Body of pancreas (tissue), 4 donors: ENCODE data around the gene ACSF3. TPM values are rescaled to one million over a fixed set of nuclear protein-coding genes. Genes with fewer than 3 reads are reported as not detected.

Experiments used
- ATAC-seq: fragments of 150-250 bp; one replicate; pipeline ENCODE4 v1.9.1; 2016
- DNase-seq, 4 donors: peaks; one replicate each; pipeline ENCODE4 v3.0.0-alpha.2; 2019
- H3K27ac ChIP-seq, 4 donors: fragments of 200-600 bp; sonication (generic); 1 replicate in 3 of 4; 2 replicates in 1 of 4; pipeline versions ENCODE4 v1.5.1 to v1.6.1; 2016 to 2019; ENCODE audit warnings: mild to moderate bottlenecking in 1 of 4, mixed read lengths in 1 of 4, moderate library complexity in 1 of 4
- H3K27me3 ChIP-seq, 2 donors: fragments of 200-600 bp; sonication (generic); one replicate each; pipeline ENCODE4 v1.6.0; 2016; ENCODE audit warnings: mild to moderate bottlenecking in 1 of 2
- H3K36me3 ChIP-seq, 2 donors: fragments of 200-600 bp; sonication (generic); replicated peaks in 1 of 2; 2 replicates each; pipeline ENCODE4 v1.5.1; 2016; ENCODE audit warnings: low read depth in 2 of 2; ENCODE audit not compliant: insufficient read depth in 1 of 2
- H3K4me1 ChIP-seq: fragments of 200-600 bp; sonication (generic); one replicate; pipeline ENCODE4 v1.6.0; 2016
- H3K4me3 ChIP-seq, 2 donors: fragments of 200-600 bp; sonication (generic); 1 replicate in 1 of 2; 2 replicates in 1 of 2; pipeline ENCODE4 v1.5.1; 2016 to 2019
- H3K9me3 ChIP-seq, 3 donors: fragments of 200-600 bp; sonication (generic); 1 replicate in 2 of 3; 2 replicates in 1 of 3; pipeline ENCODE4 v1.5.1; 2016
- POLR2A ChIP-seq, 3 donors: fragments of 450-650 bp; IDR thresholded peaks; one replicate each; pipeline ENCODE4 v1.6.1; 2016; ENCODE audit warnings: antibody characterized with exemption in 3 of 3, mild to moderate bottlenecking in 2 of 3
- WGBS, 2 donors: methylation state at CpG; one replicate each; pipeline ENCODE4 v1.1.5; 2017; 5-methylcytosine and 5-hydroxymethylcytosine counted together
- intact Hi-C: fragments of 100-400 bp; cut with DNase I; formaldehyde crosslinking; loops from one replicate; pipeline ENCODE4 v1.15.1; 2023
- total RNA-seq, 2 donors: library from RNA; depleted of rRNA; stranded (reverse); fragments of >200 nt; gene quantifications; one replicate each; pipeline ENCODE4 v1.1.0, GENCODE V29; 2016
- TF ChIP-seq, protein P1 (sequence below), 7 experiments: fragments of 450-650 bp in 4 of 7; fragments of 200-600 bp in 3 of 7; sonication (generic) in 3 of 7; IDR thresholded peaks; one replicate each; pipeline ENCODE4 v1.5.1; 2016 to 2019; ENCODE audit warnings: antibody characterized with exemption in 7 of 7

The ACSF3 gene
- total RNA-seq, 2 donors from 2014 or later = 22.1 to 48.8 TPM

DNA sequence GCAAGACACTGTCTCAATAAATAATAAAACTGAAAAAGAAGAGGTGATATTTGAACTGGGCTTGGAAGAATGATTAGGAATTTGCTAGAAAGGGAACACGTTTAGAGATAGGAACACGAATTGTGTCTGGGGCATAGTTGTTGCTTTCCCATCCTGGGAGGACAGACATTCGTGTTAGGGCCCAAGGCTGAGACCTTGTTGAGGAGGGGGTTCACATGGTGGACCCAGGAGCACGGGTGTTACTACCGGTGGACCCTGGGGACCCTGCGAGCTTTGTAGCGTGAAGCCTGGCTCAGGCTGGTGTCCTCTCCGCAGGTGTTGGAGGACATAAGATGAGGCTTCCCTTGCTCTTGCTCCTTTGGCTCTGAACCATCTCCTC lies 1.2 kb downstream of the ACSF3 start:
- H3K4me1 ChIP-seq = peaks cover 50% of the 10 kb centered on the region
- intact Hi-C loops = no loop called here
- TF ChIP-seq, protein P1, sequence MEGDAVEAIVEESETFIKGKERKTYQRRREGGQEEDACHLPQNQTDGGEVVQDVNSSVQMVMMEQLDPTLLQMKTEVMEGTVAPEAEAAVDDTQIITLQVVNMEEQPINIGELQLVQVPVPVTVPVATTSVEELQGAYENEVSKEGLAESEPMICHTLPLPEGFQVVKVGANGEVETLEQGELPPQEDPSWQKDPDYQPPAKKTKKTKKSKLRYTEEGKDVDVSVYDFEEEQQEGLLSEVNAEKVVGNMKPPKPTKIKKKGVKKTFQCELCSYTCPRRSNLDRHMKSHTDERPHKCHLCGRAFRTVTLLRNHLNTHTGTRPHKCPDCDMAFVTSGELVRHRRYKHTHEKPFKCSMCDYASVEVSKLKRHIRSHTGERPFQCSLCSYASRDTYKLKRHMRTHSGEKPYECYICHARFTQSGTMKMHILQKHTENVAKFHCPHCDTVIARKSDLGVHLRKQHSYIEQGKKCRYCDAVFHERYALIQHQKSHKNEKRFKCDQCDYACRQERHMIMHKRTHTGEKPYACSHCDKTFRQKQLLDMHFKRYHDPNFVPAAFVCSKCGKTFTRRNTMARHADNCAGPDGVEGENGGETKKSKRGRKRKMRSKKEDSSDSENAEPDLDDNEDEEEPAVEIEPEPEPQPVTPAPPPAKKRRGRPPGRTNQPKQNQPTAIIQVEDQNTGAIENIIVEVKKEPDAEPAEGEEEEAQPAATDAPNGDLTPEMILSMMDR (IDR thresholded peaks at IDR 0.05) = no peak
- TF ChIP-seq POLR2A (IDR thresholded peaks at IDR 0.05) = no peak
- H3K27me3 ChIP-seq = peaks cover 0 to 5% of the 10 kb centered on the region in 2 donors
- H3K9me3 ChIP-seq = no peaks in the 10 kb centered on the region
- 67% methylated on average over 8 of the region's 8 CpGs for WGBS, 2 donors
- H3K27ac ChIP-seq = no peak overlapping the region
- no peak for DNase-seq
- no peak overlapping the region for H3K4me3 ChIP-seq
- H3K36me3 ChIP-seq = no peaks in the 10 kb centered on the region
- no peak for ATAC-seq

DNA sequence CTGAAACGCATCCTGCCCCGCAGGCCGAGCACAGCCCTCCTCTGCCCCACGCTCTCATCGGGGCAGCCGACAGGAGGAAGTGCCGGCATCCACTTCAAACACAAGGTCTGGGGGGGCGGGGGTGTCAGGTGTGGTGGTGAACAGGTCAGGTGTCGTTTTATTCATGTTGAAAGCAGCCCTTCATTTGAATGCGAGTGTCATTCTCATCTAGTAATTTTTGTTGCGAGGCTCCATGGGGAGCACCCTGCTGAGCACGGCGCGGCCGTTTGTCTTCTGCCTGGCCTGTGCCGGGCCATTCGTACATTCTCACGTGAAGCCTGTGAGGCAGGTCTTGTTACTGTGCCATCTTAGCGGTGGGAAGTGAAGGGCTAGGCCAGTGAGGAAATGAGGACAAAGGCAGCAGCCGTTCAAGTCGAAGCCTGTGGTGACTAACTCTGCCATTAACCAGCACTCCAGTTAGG lies 1.9 kb downstream of the ACSF3 start:
- WGBS, 2 donors = 68 to 79% methylated on average over 12 to 21 of the region's 21 CpGs
- Histone ChIP-seq H3K27me3 (peaks cover 0 to 5% of the 10 kb centered on the region in 2 donors), H3K36me3 (no peaks in the 10 kb centered on the region), H3K27ac (no peak overlapping the region), H3K9me3 (no peaks in the 10 kb centered on the region), H3K4me3 (no peak overlapping the region), H3K4me1 (peaks cover 50% of the 10 kb centered on the region)
- TF ChIP-seq, protein P1 (IDR thresholded peaks at IDR 0.05) = no peak
- no peak for TF ChIP-seq POLR2A (IDR thresholded peaks at IDR 0.05)
- no peak for DNase-seq
- ATAC-seq = no peak
- intact Hi-C loops = no loop called here

DNA sequence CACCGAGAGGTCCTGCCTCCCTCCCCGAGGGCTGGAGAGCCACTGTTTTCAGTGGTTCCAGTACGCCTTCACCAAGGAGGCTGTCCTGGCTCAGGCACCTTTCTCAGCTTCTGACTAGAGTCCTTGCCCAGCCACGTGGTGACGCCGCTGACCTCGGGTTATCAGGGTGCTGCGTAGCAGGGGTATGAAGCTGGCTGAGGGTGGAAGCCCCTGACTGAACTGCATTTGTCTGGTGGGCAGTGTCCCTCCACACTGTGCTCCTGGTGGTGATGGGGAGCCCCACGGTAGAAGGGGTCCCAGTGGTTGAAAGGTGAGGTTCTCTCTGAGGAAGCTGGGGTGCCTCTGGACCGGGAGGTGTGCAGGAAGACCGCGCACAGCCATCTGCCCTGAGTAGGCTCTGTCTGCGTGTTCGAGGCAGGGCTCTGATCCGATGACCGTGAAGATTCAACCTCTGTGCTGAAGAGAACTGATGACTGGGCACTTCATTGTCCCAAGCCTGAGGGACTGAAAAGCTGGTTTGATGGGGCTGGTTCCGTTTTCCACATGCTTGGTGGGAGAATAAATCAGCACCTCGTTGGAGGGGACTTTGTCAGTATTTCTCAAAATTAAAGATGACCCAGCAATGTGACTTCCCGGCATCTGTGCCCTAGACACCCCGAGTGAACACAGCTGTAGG lies 2.5 kb downstream of the ACSF3 start:
- ATAC-seq (no peak), DNase-seq (no peak)
- no peak overlapping the region for H3K27ac ChIP-seq
- no peak overlapping the region for H3K4me3 ChIP-seq
- H3K27me3 ChIP-seq = peaks cover 0 to 5% of the 10 kb centered on the region in 2 donors
- WGBS, 2 donors = 83 to 88% methylated on average over 6 to 20 of the region's 20 CpGs
- H3K4me1 ChIP-seq = peaks cover 50% of the 10 kb centered on the region
- no peaks in the 10 kb centered on the region for H3K9me3 ChIP-seq
- TF ChIP-seq POLR2A (IDR thresholded peaks at IDR 0.05) = no peak
- TF ChIP-seq, protein P1 (IDR thresholded peaks at IDR 0.05) = no peak
- peaks cover 0 to 2% of the 10 kb centered on the region in 2 donors for H3K36me3 ChIP-seq
- intact Hi-C loops = no loop called here

DNA sequence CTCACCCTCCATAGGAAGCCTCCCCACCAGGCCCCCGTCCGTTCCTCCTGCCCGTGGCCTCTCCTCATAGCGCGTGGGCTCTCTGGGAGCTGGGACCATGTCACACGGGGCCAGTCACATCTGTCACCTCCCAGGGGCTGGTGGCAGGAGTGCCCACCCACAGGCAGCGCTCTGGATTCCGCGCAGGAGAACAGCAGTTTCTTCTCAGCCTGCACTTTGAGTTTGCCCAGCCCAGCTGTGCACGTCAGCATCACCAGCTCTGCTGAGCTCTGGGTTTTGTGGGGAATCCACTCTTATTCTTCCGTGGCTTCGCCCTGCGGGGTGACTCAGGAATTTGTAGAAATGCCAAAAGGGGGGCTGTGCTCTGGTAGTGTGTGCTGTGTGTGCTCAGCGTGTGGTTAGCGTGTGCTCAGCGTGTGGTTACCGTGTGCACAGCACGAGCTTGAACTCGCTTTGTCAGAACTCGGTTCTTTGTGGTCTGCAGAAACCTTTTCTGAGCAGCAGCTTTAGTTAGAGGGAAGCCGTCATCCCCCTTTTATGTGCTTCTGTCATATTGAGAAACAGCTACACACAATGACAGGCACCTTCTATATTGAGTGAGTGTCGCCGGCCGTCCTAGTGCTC lies 3.2 kb downstream of the ACSF3 start:
- Histone ChIP-seq H3K36me3 (peaks cover 0 to 4% of the 10 kb centered on the region in 2 donors), H3K4me1 (peaks cover 50% of the 10 kb centered on the region), H3K27me3 (peaks cover 0 to 5% of the 10 kb centered on the region in 2 donors), H3K27ac (no peak overlapping the region), H3K9me3 (no peaks in the 10 kb centered on the region), H3K4me3 (no peak overlapping the region)
- no peak for TF ChIP-seq POLR2A (IDR thresholded peaks at IDR 0.05)
- TF ChIP-seq, protein P1 (IDR thresholded peaks at IDR 0.05) = no peak
- ATAC-seq (no peak), DNase-seq (no peak)
- intact Hi-C loops = no loop called here
- WGBS, 2 donors = 78 to 90% methylated on average over 17 to 23 of the region's 24 CpGs
